Measurements from ENCODE around the gene CDC42SE1.

The CDC42SE1 gene

DNA sequence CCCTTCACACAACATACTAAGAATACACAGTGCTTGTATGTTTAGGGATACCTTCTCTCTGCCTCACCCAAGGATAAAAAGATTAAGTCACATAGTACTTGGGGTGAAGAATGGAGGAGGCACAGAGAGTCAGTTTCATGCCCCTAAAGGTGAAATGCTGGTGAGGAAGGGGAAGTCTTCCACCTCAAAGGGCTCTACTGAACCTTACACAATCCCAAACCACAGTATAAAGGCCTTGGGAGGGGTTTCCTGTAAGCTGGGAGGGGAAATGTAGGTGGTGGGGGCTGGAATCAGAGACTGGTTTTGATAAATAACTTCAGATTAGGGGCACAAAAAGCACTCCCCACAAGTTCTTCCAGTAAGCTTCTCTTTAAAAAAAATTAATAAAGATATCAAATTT lies 56.2 kb downstream of the CDC42SE1 start:
- TF ChIP-seq, protein P1, sequence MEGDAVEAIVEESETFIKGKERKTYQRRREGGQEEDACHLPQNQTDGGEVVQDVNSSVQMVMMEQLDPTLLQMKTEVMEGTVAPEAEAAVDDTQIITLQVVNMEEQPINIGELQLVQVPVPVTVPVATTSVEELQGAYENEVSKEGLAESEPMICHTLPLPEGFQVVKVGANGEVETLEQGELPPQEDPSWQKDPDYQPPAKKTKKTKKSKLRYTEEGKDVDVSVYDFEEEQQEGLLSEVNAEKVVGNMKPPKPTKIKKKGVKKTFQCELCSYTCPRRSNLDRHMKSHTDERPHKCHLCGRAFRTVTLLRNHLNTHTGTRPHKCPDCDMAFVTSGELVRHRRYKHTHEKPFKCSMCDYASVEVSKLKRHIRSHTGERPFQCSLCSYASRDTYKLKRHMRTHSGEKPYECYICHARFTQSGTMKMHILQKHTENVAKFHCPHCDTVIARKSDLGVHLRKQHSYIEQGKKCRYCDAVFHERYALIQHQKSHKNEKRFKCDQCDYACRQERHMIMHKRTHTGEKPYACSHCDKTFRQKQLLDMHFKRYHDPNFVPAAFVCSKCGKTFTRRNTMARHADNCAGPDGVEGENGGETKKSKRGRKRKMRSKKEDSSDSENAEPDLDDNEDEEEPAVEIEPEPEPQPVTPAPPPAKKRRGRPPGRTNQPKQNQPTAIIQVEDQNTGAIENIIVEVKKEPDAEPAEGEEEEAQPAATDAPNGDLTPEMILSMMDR (IDR thresholded peaks at IDR 0.05; ENCODE audit: control insufficient read depth, extremely low read depth, insufficient read depth), result no peak
- DNase-seq (ENCODE audit: low read depth), result no peak
- H3K4me3 ChIP-seq (ENCODE audit: low read depth, low read length), result no peak overlapping the region

DNA sequence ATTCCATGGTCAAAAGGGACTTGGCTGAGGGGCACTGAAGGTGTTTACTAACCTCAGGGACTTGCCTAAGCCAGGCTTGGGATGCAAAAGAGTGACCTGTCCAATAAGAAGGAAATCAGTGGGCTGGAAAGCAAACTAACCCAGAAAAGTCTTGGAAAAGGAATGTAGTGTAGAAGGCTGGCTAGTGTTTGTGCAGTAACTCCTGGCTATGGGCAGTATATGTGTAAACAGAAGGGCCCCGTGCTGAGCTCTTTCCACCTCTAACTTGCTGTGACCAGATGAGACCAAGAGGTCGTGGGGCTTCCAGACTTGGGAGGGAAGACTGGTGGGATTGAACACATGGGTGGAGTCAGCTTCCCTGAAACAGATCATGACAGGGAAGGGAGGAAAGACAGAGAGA lies 56.8 kb downstream of the CDC42SE1 start:
- DNase-seq (ENCODE audit: low read depth), result no peak
- H3K4me3 ChIP-seq (ENCODE audit: low read depth, low read length), result no peak overlapping the region
- TF ChIP-seq, protein P1 (IDR thresholded peaks at IDR 0.05; ENCODE audit: control insufficient read depth, extremely low read depth, insufficient read depth), result no peak

DNA sequence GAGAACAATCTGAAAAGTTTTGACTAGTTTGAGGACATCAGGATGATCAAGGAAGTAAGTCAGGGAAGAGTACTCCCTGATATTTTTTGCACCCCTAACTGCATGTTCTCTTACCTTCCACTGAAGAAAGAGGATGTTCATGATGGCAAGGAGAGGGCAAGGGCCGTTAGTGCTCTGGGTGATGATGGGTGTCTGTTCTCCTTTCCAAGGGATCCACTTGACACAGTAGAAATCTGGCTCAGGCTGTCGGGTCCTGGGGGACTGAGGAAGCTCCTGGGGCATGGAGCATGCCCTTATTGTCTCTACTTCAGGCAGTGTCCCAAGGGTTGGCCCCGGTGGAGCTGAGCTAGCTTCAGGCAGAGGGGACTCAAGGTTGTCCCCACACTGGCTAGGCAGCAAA lies 57.4 kb downstream of the CDC42SE1 start:
- no peak overlapping the region for H3K4me3 ChIP-seq (ENCODE audit: low read depth, low read length)
- TF ChIP-seq, protein P1 (IDR thresholded peaks at IDR 0.05; ENCODE audit: control insufficient read depth, extremely low read depth, insufficient read depth), result no peak
- no peak for DNase-seq (ENCODE audit: low read depth)

DNA sequence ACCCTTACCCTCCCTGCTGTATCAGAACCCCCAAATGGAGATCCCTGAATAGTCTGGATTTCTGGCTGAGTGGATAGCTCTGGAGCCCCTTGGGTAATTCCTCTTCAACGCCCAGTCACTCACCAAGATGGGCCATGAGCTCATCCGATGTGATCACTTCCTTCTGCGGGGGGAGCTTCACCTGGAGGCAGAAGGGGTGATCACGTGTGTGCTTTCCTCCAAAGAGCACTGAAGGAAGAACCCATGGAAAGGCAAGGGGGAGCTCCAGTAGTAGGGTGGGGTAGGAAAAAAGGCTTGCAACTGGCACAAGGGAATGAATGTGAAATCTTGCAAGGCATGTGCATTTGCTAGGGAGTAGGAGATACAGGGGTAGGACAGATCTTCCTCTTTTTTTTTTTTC lies 57.8 kb downstream of the CDC42SE1 start:
- TF ChIP-seq, protein P1 (IDR thresholded peaks at IDR 0.05; ENCODE audit: control insufficient read depth, extremely low read depth, insufficient read depth), result no peak
- DNase-seq (ENCODE audit: low read depth), result no peak
- no peak overlapping the region for H3K4me3 ChIP-seq (ENCODE audit: low read depth, low read length)

All from LNCaP clone FGC (cell line).